HG03354 (cell line): Measurements from ENCODE around the gene GPR137C.

Source experiments
- ATAC-seq: cut with Tn5 transposase; IDR thresholded peaks from one replicate; pipeline ENCODE4 v1.9.1; 2021; ENCODE audit warnings: mild to moderate bottlenecking; ENCODE audit not compliant: unreplicated experiment, poor library complexity, severe bottlenecking

Gene GPR137C

DNA sequence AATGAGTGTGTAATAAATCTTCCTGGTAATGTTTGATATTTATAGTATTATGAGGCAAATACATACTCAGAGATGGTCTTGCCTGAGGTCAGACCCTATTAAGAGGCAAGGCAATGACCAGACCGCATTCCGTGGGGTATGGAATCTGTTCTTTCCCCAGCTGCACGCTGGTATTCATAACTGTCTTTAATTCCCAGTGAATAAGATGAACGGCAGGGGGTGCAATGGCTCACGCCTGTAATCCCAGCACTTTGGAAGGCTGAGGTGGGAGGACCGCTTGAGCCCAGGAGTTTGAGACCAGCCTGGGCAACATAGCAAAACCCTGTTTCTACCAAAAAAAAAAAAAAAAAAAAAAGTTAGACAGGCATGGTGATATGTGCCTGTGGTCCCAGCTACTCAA, 98.1 kb downstream of the GPR137C start:
- no peak for ATAC-seq

DNA sequence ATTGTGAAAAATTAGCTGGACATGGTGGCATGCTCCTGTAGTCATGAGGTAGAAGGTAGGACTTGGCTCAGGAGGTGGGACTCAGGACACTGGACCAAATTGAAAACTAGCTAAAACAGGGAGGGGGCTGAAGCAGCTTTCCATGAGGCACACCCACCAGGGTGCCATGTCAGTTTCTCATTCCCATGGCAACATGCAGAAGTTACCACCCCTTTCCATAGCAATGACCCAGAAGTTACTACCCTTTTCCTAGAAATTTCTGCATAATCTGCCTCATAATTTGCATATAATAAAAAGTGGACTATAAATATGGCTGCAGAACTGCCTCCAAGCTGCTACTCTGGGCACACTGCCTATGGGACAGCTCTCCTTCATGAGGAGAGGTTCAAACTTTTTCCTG, 104.3 kb downstream of the GPR137C start:
- ATAC-seq, result no peak

- ATAC-seq, result no peak
Measured at GRCh38 chr14:52660325-52660724, 107.7 kb downstream of the GPR137C start.

DNA sequence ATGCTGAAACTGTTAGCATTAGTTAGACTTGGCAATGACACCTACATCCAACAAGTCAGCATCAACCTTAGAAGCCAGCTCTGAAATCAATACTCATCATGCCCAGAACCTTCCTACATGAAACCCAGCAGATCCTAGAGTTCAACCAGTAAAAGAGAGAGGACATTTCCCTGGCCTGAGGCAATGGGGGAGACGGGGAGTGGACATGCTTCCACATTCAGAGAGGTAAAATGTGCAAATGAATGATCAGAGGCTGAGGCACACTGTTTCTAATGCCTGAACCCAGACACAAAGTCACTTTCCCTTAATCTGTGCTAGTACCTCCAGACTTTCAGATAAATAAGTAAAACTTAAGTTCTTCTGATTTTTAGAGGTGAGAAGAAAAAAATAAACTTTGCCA, 108.2 kb downstream of the GPR137C start:
- no peak for ATAC-seq

DNA sequence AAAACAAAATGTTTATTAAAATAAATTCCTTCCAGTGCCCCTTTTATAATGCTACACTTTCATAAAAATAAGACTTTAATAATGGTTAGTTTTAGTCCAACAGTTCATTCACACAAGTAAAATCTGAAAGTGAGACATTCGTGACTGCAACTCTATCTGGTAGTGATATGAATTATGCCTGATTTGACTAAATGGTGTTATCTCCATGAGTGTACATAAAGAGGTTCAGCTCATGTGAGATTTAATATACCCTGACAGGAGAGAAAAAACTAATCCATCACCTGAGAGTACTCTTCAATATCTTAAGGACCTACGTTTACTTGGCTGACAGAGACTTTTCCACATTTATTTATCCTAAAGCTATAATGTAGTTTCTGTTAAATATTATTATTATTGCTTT, 108.7 kb downstream of the GPR137C start:
- no peak for ATAC-seq

- ATAC-seq, result no peak
Measured at GRCh38 chr14:52663850-52664249, 111.2 kb downstream of the GPR137C start.

GRCh38 chr14:52678591-52678990, 126.0 kb downstream of the GPR137C start:
- no peak for ATAC-seq

- ATAC-seq, result no peak
Measured at GRCh38 chr14:52683985-52684520, 131.4 kb downstream of the GPR137C start.

- no peak for ATAC-seq
Measured at GRCh38 chr14:52686176-52686575, 133.5 kb downstream of the GPR137C start.
